ENCODE measurements around the gene JPH2.
A peak's percentile ranks its signal among the peaks of the same experiment; 100 is the strongest.
"Not testable (repeated sequence)": the region's sequence is repeated elsewhere in the genome, so short reads cannot be mapped to it uniquely, and the experiment has no call there.

Gene JPH2

GRCh38 chr20:44187054-44187771 is at the start of gene JPH2:
Gene JPH2 (minus strand): TSS chr20:44187188. CDS start chr20:44186705, 483 bp downstream.
- DNase-seq (ENCODE audit: low read depth in 2 of 2) = no peak

GRCh38 chr20:44235702-44236101 is 48.7 kb upstream of the JPH2 start:
- DNase-seq (ENCODE audit: low read depth in 2 of 2) = no peak

GRCh38 chr20:44234566-44235317 is 47.8 kb upstream of the JPH2 start:
- DNase-seq (ENCODE audit: low read depth in 2 of 2) = no peak

GRCh38 chr20:44233436-44234016 is 46.5 kb upstream of the JPH2 start:
- no peak for DNase-seq (ENCODE audit: low read depth in 2 of 2)

GRCh38 chr20:44232469-44232856 is 45.5 kb upstream of the JPH2 start:
- DNase-seq (ENCODE audit: low read depth in 2 of 2) = not testable (repeated sequence)

GRCh38 chr20:44231713-44232468 is 44.9 kb upstream of the JPH2 start:
- DNase-seq (ENCODE audit: low read depth in 2 of 2) = no peak

- DNase-seq (ENCODE audit: low read depth in 2 of 2) = no peak
These were observed 44.2 kb upstream of the JPH2 start for GRCh38 chr20:44231193-44231592.

GRCh38 chr20:44228465-44229258 is 41.7 kb upstream of the JPH2 start:
- DNase-seq (ENCODE audit: low read depth in 2 of 2) = no peak

- no peak for DNase-seq (ENCODE audit: low read depth in 2 of 2)
These were observed 37.6 kb upstream of the JPH2 start for GRCh38 chr20:44224637-44225036.

GRCh38 chr20:44223721-44224120 is 36.7 kb upstream of the JPH2 start:
- no peak for DNase-seq (ENCODE audit: low read depth in 2 of 2)

- DNase-seq (ENCODE audit: low read depth in 2 of 2) = no peak
These were observed 35.8 kb upstream of the JPH2 start for GRCh38 chr20:44222633-44223368.

GRCh38 chr20:44222027-44222426 is 35.0 kb upstream of the JPH2 start:
- DNase-seq (ENCODE audit: low read depth in 2 of 2) = no peak

GRCh38 chr20:44221368-44221954 is 34.5 kb upstream of the JPH2 start:
- no peak for DNase-seq (ENCODE audit: low read depth in 2 of 2)

GRCh38 chr20:44219791-44220190 is 32.8 kb upstream of the JPH2 start:
- DNase-seq (ENCODE audit: low read depth in 2 of 2) = no peak

GRCh38 chr20:44219170-44219730 is 32.3 kb upstream of the JPH2 start:
- DNase-seq (ENCODE audit: low read depth in 2 of 2) = no peak

- DNase-seq (ENCODE audit: low read depth in 2 of 2) = peak in 1 of 2 experiments; percentile 12
These were observed 31.5 kb upstream of the JPH2 start for GRCh38 chr20:44218446-44218845.

- peak; percentile 36 to 56 for DNase-seq (ENCODE audit: low read depth in 2 of 2)
These were observed 30.5 kb upstream of the JPH2 start for GRCh38 chr20:44217342-44218092.

GRCh38 chr20:44215125-44215524 is 28.1 kb upstream of the JPH2 start:
- peak; percentile 31 to 63 for DNase-seq (ENCODE audit: low read depth in 2 of 2)

GRCh38 chr20:44212792-44213191 is 25.8 kb upstream of the JPH2 start:
- DNase-seq (ENCODE audit: low read depth in 2 of 2) = no peak
